ENCODE measurements around the gene SEMA6B.

DNA sequence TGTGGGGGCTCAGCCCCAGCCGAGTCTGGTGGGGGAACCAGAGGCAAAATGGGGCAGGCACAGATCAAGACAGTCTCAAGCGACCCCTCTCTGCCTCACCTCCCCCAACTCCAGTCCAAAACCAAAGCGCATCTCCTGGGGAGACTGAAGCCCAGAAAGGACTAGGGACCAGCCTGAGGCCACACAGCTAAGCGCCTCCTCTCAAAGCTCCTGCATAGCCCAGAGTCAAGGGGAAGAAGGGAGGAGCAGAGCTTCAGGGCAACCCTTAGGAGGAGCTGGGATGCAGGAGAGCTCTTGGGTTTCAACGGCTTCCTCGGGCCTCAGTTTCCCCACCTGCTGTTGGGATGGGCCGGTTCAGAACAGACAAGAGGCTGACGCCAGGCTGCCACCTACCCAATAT, 19.9 kb upstream of the SEMA6B start:
- TF ChIP-seq POLR2A (IDR thresholded peaks at IDR 0.05): no peak
- TF ChIP-seq, protein P1, sequence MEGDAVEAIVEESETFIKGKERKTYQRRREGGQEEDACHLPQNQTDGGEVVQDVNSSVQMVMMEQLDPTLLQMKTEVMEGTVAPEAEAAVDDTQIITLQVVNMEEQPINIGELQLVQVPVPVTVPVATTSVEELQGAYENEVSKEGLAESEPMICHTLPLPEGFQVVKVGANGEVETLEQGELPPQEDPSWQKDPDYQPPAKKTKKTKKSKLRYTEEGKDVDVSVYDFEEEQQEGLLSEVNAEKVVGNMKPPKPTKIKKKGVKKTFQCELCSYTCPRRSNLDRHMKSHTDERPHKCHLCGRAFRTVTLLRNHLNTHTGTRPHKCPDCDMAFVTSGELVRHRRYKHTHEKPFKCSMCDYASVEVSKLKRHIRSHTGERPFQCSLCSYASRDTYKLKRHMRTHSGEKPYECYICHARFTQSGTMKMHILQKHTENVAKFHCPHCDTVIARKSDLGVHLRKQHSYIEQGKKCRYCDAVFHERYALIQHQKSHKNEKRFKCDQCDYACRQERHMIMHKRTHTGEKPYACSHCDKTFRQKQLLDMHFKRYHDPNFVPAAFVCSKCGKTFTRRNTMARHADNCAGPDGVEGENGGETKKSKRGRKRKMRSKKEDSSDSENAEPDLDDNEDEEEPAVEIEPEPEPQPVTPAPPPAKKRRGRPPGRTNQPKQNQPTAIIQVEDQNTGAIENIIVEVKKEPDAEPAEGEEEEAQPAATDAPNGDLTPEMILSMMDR (IDR thresholded peaks at IDR 0.05): no peak
- no peak for TF ChIP-seq EP300 (IDR thresholded peaks at IDR 0.05)
